ENCODE measurements around the gene CXCR4. TPM values are rescaled to one million over a fixed set of nuclear protein-coding genes. Genes with fewer than 3 reads are reported as not detected.

Gene CXCR4
- total RNA-seq (2014; rRNA removed; shearing (Covaris generic)), result 0.12 TPM in 1 of 2 replicates, not detected in the other

GRCh38 chr2:136117909-136118818 lies at the start of gene CXCR4:
Gene CXCR4 (minus strand): TSS chr2:136118149. CDS start chr2:136118060, 89 bp downstream.
- DNase-seq (ENCODE audit: low read depth), result peak; percentile 27

GRCh38 chr2:136164280-136164776 lies 46.4 kb upstream of the CXCR4 start:
- no peak for DNase-seq (ENCODE audit: low read depth)

GRCh38 chr2:136162438-136162837 lies 44.5 kb upstream of the CXCR4 start:
- no peak for DNase-seq (ENCODE audit: low read depth)

- DNase-seq (ENCODE audit: low read depth), result no peak
Measured at GRCh38 chr2:136156411-136156810, 38.5 kb upstream of the CXCR4 start.

- DNase-seq (ENCODE audit: low read depth), result no peak
Measured at GRCh38 chr2:136154384-136154783, 36.4 kb upstream of the CXCR4 start.

GRCh38 chr2:136151021-136151971 lies 33.3 kb upstream of the CXCR4 start:
- no peak for DNase-seq (ENCODE audit: low read depth)

- no peak for DNase-seq (ENCODE audit: low read depth)
Measured at GRCh38 chr2:136149011-136149410, 31.1 kb upstream of the CXCR4 start.

GRCh38 chr2:136146564-136146963 lies 28.6 kb upstream of the CXCR4 start:
- DNase-seq (ENCODE audit: low read depth), result no peak

- no peak for DNase-seq (ENCODE audit: low read depth)
Measured at GRCh38 chr2:136143603-136144451, 25.9 kb upstream of the CXCR4 start.

GRCh38 chr2:136141510-136142149 lies 23.7 kb upstream of the CXCR4 start:
- DNase-seq (ENCODE audit: low read depth), result no peak

GRCh38 chr2:136139631-136140030 lies 21.7 kb upstream of the CXCR4 start:
- DNase-seq (ENCODE audit: low read depth), result no peak

- DNase-seq (ENCODE audit: low read depth), result peak; percentile 15
Measured at GRCh38 chr2:136137982-136138381, 20.0 kb upstream of the CXCR4 start.

- DNase-seq (ENCODE audit: low read depth), result no peak
Measured at GRCh38 chr2:136136931-136137330, 19.0 kb upstream of the CXCR4 start.

- DNase-seq (ENCODE audit: low read depth), result no peak
Measured at GRCh38 chr2:136135921-136136906, 18.3 kb upstream of the CXCR4 start.

GRCh38 chr2:136135462-136135861 lies 17.5 kb upstream of the CXCR4 start:
- DNase-seq (ENCODE audit: low read depth), result no peak

- DNase-seq (ENCODE audit: low read depth), result no peak
Measured at GRCh38 chr2:136134126-136134525, 16.2 kb upstream of the CXCR4 start.

GRCh38 chr2:136133586-136133985 lies 15.6 kb upstream of the CXCR4 start:
- DNase-seq (ENCODE audit: low read depth), result no peak

- DNase-seq (ENCODE audit: low read depth), result no peak
Measured at GRCh38 chr2:136133176-136133575, 15.2 kb upstream of the CXCR4 start.

GRCh38 chr2:136132825-136133155 lies 14.8 kb upstream of the CXCR4 start:
- DNase-seq (ENCODE audit: low read depth), result no peak

All from M059J (cell line).